ENCODE results near the gene TCEA2. TPM values are rescaled to one million over a fixed set of nuclear protein-coding genes. Genes with fewer than 3 reads are reported as not detected.

The TCEA2 gene
- total RNA-seq, 1 donor from 2014 or later, result 23.2 TPM

- no peaks in the 10 kb centered on the region for H3K9me3 Mint-ChIP-seq
- H3K4me1 ChIP-seq, result no peaks in the 10 kb centered on the region
- no peaks in the 10 kb centered on the region for H3K9me3 ChIP-seq (ENCODE audit: low read depth)
- no peaks in the 10 kb centered on the region for H3K79me2 ChIP-seq (ENCODE audit: low read depth)
- H3K36me3 Mint-ChIP-seq, result peaks cover 16% of the 10 kb centered on the region
- H3K27ac Mint-ChIP-seq, result no peak overlapping the region
- no peak for TF ChIP-seq CTCF (IDR thresholded peaks at IDR 0.05)
- TF ChIP-seq EZH2phosphoT487 (IDR thresholded peaks at IDR 0.05), result no peak
- no peak for TF ChIP-seq EZH2 (IDR thresholded peaks at IDR 0.05)
- H3K4me3 ChIP-seq, result no peak overlapping the region
- H3K36me3 ChIP-seq, result no peaks in the 10 kb centered on the region
- H4K20me1 ChIP-seq (ENCODE audit: low read depth), result no peaks in the 10 kb centered on the region
- no peaks in the 10 kb centered on the region for H3K4me1 Mint-ChIP-seq
- DNase-seq (ENCODE audit: low spot score), result no peak
- no peaks in the 10 kb centered on the region for H3K27me3 ChIP-seq
- H3K4me3 Mint-ChIP-seq, result no peak overlapping the region
- no peaks in the 10 kb centered on the region for H3F3A ChIP-seq (ENCODE audit: low read depth)
- H3K9ac ChIP-seq, result no peak overlapping the region
- no peak overlapping the region for H3K4me2 ChIP-seq
- no peak overlapping the region for H3K27ac ChIP-seq
- no peak overlapping the region for H2AFZ ChIP-seq (replicated peaks)
- peaks cover 3% of the 10 kb centered on the region for H3K27me3 Mint-ChIP-seq (ENCODE audit: insufficient read depth, low read depth)
Measured at GRCh38 chr20:64025101-64025825, 37.7 kb upstream of the TCEA2 start.

GRCh38 chr20:64025826-64026412 is 37.1 kb upstream of the TCEA2 start:
- no peak overlapping the region for H3K4me3 ChIP-seq
- H3K79me2 ChIP-seq (ENCODE audit: low read depth), result no peaks in the 10 kb centered on the region
- H3K4me2 ChIP-seq, result no peak overlapping the region
- H3K4me1 ChIP-seq, result no peaks in the 10 kb centered on the region
- H3K36me3 ChIP-seq, result no peaks in the 10 kb centered on the region
- Mint-ChIP-seq H3K4me3 (no peak overlapping the region), H3K4me1 (no peaks in the 10 kb centered on the region), H3K27ac (no peak overlapping the region), H3K36me3 (peaks cover 19% of the 10 kb centered on the region), H3K9me3 (no peaks in the 10 kb centered on the region), H3K27me3 (ENCODE audit: insufficient read depth, low read depth) (peaks cover 3% of the 10 kb centered on the region)
- TF ChIP-seq EZH2 (IDR thresholded peaks at IDR 0.05) (no peak), EZH2phosphoT487 (IDR thresholded peaks at IDR 0.05) (no peak), CTCF (IDR thresholded peaks at IDR 0.05) (no peak)
- no peaks in the 10 kb centered on the region for H3K27me3 ChIP-seq
- H3K9ac ChIP-seq, result no peak overlapping the region
- no peak overlapping the region for H3K27ac ChIP-seq
- H2AFZ ChIP-seq (replicated peaks), result no peak overlapping the region
- DNase-seq (ENCODE audit: low spot score), result no peak
- H4K20me1 ChIP-seq (ENCODE audit: low read depth), result no peaks in the 10 kb centered on the region
- no peaks in the 10 kb centered on the region for H3F3A ChIP-seq (ENCODE audit: low read depth)
- no peaks in the 10 kb centered on the region for H3K9me3 ChIP-seq (ENCODE audit: low read depth)

- H3K79me2 ChIP-seq (ENCODE audit: low read depth), result no peaks in the 10 kb centered on the region
- H3K27me3 ChIP-seq, result no peaks in the 10 kb centered on the region
- Mint-ChIP-seq H3K4me1 (no peaks in the 10 kb centered on the region), H3K27ac (no peak overlapping the region), H3K27me3 (ENCODE audit: insufficient read depth, low read depth) (peaks cover 3% of the 10 kb centered on the region), H3K36me3 (peaks cover 20% of the 10 kb centered on the region), H3K9me3 (no peaks in the 10 kb centered on the region), H3K4me3 (no peak overlapping the region)
- H4K20me1 ChIP-seq (ENCODE audit: low read depth), result no peaks in the 10 kb centered on the region
- H3K9ac ChIP-seq, result no peak overlapping the region
- DNase-seq (ENCODE audit: low spot score), result no peak
- no peak overlapping the region for H3K4me2 ChIP-seq
- H3K9me3 ChIP-seq (ENCODE audit: low read depth), result no peaks in the 10 kb centered on the region
- no peaks in the 10 kb centered on the region for H3K4me1 ChIP-seq
- no peak overlapping the region for H3K27ac ChIP-seq
- H2AFZ ChIP-seq (replicated peaks), result no peak overlapping the region
- no peaks in the 10 kb centered on the region for H3F3A ChIP-seq (ENCODE audit: low read depth)
- no peak overlapping the region for H3K4me3 ChIP-seq
- TF ChIP-seq CTCF (IDR thresholded peaks at IDR 0.05), result no peak
- TF ChIP-seq EZH2phosphoT487 (IDR thresholded peaks at IDR 0.05), result no peak
- H3K36me3 ChIP-seq, result no peaks in the 10 kb centered on the region
Measured at GRCh38 chr20:64027981-64028685, 34.9 kb upstream of the TCEA2 start.

Measured in neural progenitor cell (in vitro differentiated cells).